ENCODE results near the gene TBCK.

The TBCK gene

GRCh38 chr4:106277140-106277675, 38.8 kb downstream of the TBCK start:
- no peaks in the 10 kb centered on the region for H3K27me3 ChIP-seq (ENCODE audit: control insufficient read depth, insufficient read depth, low read length)
- no peak overlapping the region for H3K27ac ChIP-seq (ENCODE audit: low read length)
- no peak overlapping the region for H3K9ac ChIP-seq (ENCODE audit: low read length)
- H3K9me3 ChIP-seq (ENCODE audit: control insufficient read depth, low read depth, low read length), result no peaks in the 10 kb centered on the region
- H3K36me3 ChIP-seq (ENCODE audit: control insufficient read depth, low read depth, low read length), result no peaks in the 10 kb centered on the region
- H3K4me3 ChIP-seq (ENCODE audit: low read length), result no peak overlapping the region
- H3K4me1 ChIP-seq (ENCODE audit: control insufficient read depth, low read depth, low read length), result peaks cover 10% of the 10 kb centered on the region

- Histone ChIP-seq H3K4me3 (ENCODE audit: low read length) (no peak overlapping the region), H3K4me1 (ENCODE audit: control insufficient read depth, low read depth, low read length) (peaks cover 10% of the 10 kb centered on the region), H3K27ac (ENCODE audit: low read length) (no peak overlapping the region), H3K36me3 (ENCODE audit: control insufficient read depth, low read depth, low read length) (no peaks in the 10 kb centered on the region), H3K9ac (ENCODE audit: low read length) (no peak overlapping the region), H3K9me3 (ENCODE audit: control insufficient read depth, low read depth, low read length) (no peaks in the 10 kb centered on the region), H3K27me3 (ENCODE audit: control insufficient read depth, insufficient read depth, low read length) (no peaks in the 10 kb centered on the region)
Measured at GRCh38 chr4:106273831-106274230, 42.2 kb downstream of the TBCK start.

- no peaks in the 10 kb centered on the region for H3K9me3 ChIP-seq (ENCODE audit: control insufficient read depth, low read depth, low read length)
- no peaks in the 10 kb centered on the region for H3K36me3 ChIP-seq (ENCODE audit: control insufficient read depth, low read depth, low read length)
- H3K27ac ChIP-seq (ENCODE audit: low read length), result no peak overlapping the region
- H3K9ac ChIP-seq (ENCODE audit: low read length), result no peak overlapping the region
- H3K4me3 ChIP-seq (ENCODE audit: low read length), result no peak overlapping the region
- H3K4me1 ChIP-seq (ENCODE audit: control insufficient read depth, low read depth, low read length), result peaks cover 10% of the 10 kb centered on the region
- no peaks in the 10 kb centered on the region for H3K27me3 ChIP-seq (ENCODE audit: control insufficient read depth, insufficient read depth, low read length)
Measured at GRCh38 chr4:106270736-106271135, 45.3 kb downstream of the TBCK start.

- H3K9ac ChIP-seq (ENCODE audit: low read length), result no peak overlapping the region
- H3K9me3 ChIP-seq (ENCODE audit: control insufficient read depth, low read depth, low read length), result no peaks in the 10 kb centered on the region
- H3K4me3 ChIP-seq (ENCODE audit: low read length), result no peak overlapping the region
- no peaks in the 10 kb centered on the region for H3K36me3 ChIP-seq (ENCODE audit: control insufficient read depth, low read depth, low read length)
- no peaks in the 10 kb centered on the region for H3K27me3 ChIP-seq (ENCODE audit: control insufficient read depth, insufficient read depth, low read length)
- no peak overlapping the region for H3K27ac ChIP-seq (ENCODE audit: low read length)
- H3K4me1 ChIP-seq (ENCODE audit: control insufficient read depth, low read depth, low read length), result peaks cover 10% of the 10 kb centered on the region
Measured at GRCh38 chr4:106269711-106270110, 46.3 kb downstream of the TBCK start.

GRCh38 chr4:106268786-106269185, 47.2 kb downstream of the TBCK start:
- Histone ChIP-seq H3K27me3 (ENCODE audit: control insufficient read depth, insufficient read depth, low read length) (no peaks in the 10 kb centered on the region), H3K4me1 (ENCODE audit: control insufficient read depth, low read depth, low read length) (peaks cover 3% of the 10 kb centered on the region), H3K9ac (ENCODE audit: low read length) (no peak overlapping the region), H3K9me3 (ENCODE audit: control insufficient read depth, low read depth, low read length) (no peaks in the 10 kb centered on the region), H3K36me3 (ENCODE audit: control insufficient read depth, low read depth, low read length) (no peaks in the 10 kb centered on the region), H3K4me3 (ENCODE audit: low read length) (no peak overlapping the region), H3K27ac (ENCODE audit: low read length) (no peak overlapping the region)

- Histone ChIP-seq H3K9ac (ENCODE audit: low read length) (no peak overlapping the region), H3K27me3 (ENCODE audit: control insufficient read depth, insufficient read depth, low read length) (no peaks in the 10 kb centered on the region), H3K36me3 (ENCODE audit: control insufficient read depth, low read depth, low read length) (no peaks in the 10 kb centered on the region), H3K27ac (ENCODE audit: low read length) (no peak overlapping the region), H3K9me3 (ENCODE audit: control insufficient read depth, low read depth, low read length) (no peaks in the 10 kb centered on the region), H3K4me3 (ENCODE audit: low read length) (no peak overlapping the region), H3K4me1 (ENCODE audit: control insufficient read depth, low read depth, low read length) (no peaks in the 10 kb centered on the region)
Measured at GRCh38 chr4:106266201-106266600, 49.8 kb downstream of the TBCK start.

- H3K9ac ChIP-seq (ENCODE audit: low read length), result no peak overlapping the region
- no peak overlapping the region for H3K4me3 ChIP-seq (ENCODE audit: low read length)
- H3K27me3 ChIP-seq (ENCODE audit: control insufficient read depth, insufficient read depth, low read length), result no peaks in the 10 kb centered on the region
- no peaks in the 10 kb centered on the region for H3K36me3 ChIP-seq (ENCODE audit: control insufficient read depth, low read depth, low read length)
- no peaks in the 10 kb centered on the region for H3K9me3 ChIP-seq (ENCODE audit: control insufficient read depth, low read depth, low read length)
- no peak overlapping the region for H3K27ac ChIP-seq (ENCODE audit: low read length)
- peaks cover under 1% of the 10 kb centered on the region for H3K4me1 ChIP-seq (ENCODE audit: control insufficient read depth, low read depth, low read length)
Measured at GRCh38 chr4:106264331-106264728, 51.7 kb downstream of the TBCK start.

- H3K9ac ChIP-seq (ENCODE audit: low read length), result no peak overlapping the region
- no peak overlapping the region for H3K27ac ChIP-seq (ENCODE audit: low read length)
- H3K9me3 ChIP-seq (ENCODE audit: control insufficient read depth, low read depth, low read length), result no peaks in the 10 kb centered on the region
- H3K4me1 ChIP-seq (ENCODE audit: control insufficient read depth, low read depth, low read length), result peaks cover 6% of the 10 kb centered on the region
- no peaks in the 10 kb centered on the region for H3K36me3 ChIP-seq (ENCODE audit: control insufficient read depth, low read depth, low read length)
- H3K4me3 ChIP-seq (ENCODE audit: low read length), result no peak overlapping the region
- H3K27me3 ChIP-seq (ENCODE audit: control insufficient read depth, insufficient read depth, low read length), result no peaks in the 10 kb centered on the region
Measured at GRCh38 chr4:106263594-106264330, 52.2 kb downstream of the TBCK start.

GRCh38 chr4:106261980-106262379, 54.0 kb downstream of the TBCK start:
- Histone ChIP-seq H3K9ac (ENCODE audit: low read length) (no peak overlapping the region), H3K27me3 (ENCODE audit: control insufficient read depth, insufficient read depth, low read length) (no peaks in the 10 kb centered on the region), H3K4me1 (ENCODE audit: control insufficient read depth, low read depth, low read length) (peaks cover 12% of the 10 kb centered on the region), H3K4me3 (ENCODE audit: low read length) (no peak overlapping the region), H3K36me3 (ENCODE audit: control insufficient read depth, low read depth, low read length) (no peaks in the 10 kb centered on the region), H3K9me3 (ENCODE audit: control insufficient read depth, low read depth, low read length) (no peaks in the 10 kb centered on the region), H3K27ac (ENCODE audit: low read length) (no peak overlapping the region)

- peak overlapping the region; percentile 27 for H3K27ac ChIP-seq (ENCODE audit: low read length)
Measured at GRCh38 chr4:106258145-106259045, 57.6 kb downstream of the TBCK start.

GRCh38 chr4:106256190-106256589, 59.8 kb downstream of the TBCK start:
- H3K9ac ChIP-seq (ENCODE audit: low read length), result no peak overlapping the region
- no peak overlapping the region for H3K27ac ChIP-seq (ENCODE audit: low read length)
- peaks cover 12% of the 10 kb centered on the region for H3K4me1 ChIP-seq (ENCODE audit: control insufficient read depth, low read depth, low read length)

More at GRCh38 chr4:106258145-106259045, 57.6 kb downstream of the TBCK start:
- Histone ChIP-seq H3K9me3 (ENCODE audit: control insufficient read depth, low read depth, low read length) (no peaks in the 10 kb centered on the region), H3K9ac (ENCODE audit: low read length) (no peak overlapping the region), H3K4me1 (ENCODE audit: control insufficient read depth, low read depth, low read length) (peaks cover 12% of the 10 kb centered on the region), H3K36me3 (ENCODE audit: control insufficient read depth, low read depth, low read length) (no peaks in the 10 kb centered on the region), H3K4me3 (ENCODE audit: low read length) (no peak overlapping the region), H3K27me3 (ENCODE audit: control insufficient read depth, insufficient read depth, low read length) (no peaks in the 10 kb centered on the region)

More at GRCh38 chr4:106256190-106256589, 59.8 kb downstream of the TBCK start:
- Histone ChIP-seq H3K9me3 (ENCODE audit: control insufficient read depth, low read depth, low read length) (no peaks in the 10 kb centered on the region), H3K36me3 (ENCODE audit: control insufficient read depth, low read depth, low read length) (no peaks in the 10 kb centered on the region), H3K27me3 (ENCODE audit: control insufficient read depth, insufficient read depth, low read length) (no peaks in the 10 kb centered on the region), H3K4me3 (ENCODE audit: low read length) (no peak overlapping the region)
